Right ventricle myocardium superior (tissue), 1 donor: ENCODE results near the gene TOR1AIP2. TPM values are rescaled to one million over a fixed set of nuclear protein-coding genes. Genes with fewer than 3 reads are reported as not detected.
"Not testable (repeated sequence)": the region's sequence is repeated elsewhere in the genome, so short reads cannot be mapped to it uniquely, and the experiment has no call there.

Experiments used
- ATAC-seq: fragments of 200-7000 bp; cut with Tn5 transposase; one replicate; pipeline ENCODE4 v1.9.1; 2020; ENCODE audit warnings: mild to moderate bottlenecking; ENCODE audit not compliant: poor library complexity
- DNase-seq: peaks from one replicate; pipeline ENCODE4 v3.0.0-alpha.2; 2020
- intact Hi-C: fragments of 100-400 bp; cut with DNase I; formaldehyde crosslinking; loops from one replicate; pipeline ENCODE4 v1.11.2; 2022
- total RNA-seq: library from RNA; stranded (reverse); fragmentation: NEBNext Ultra II Directional; extraction: Animal tissue kit (Norgen Biotek cat#: 25700); gene quantifications from one replicate; pipeline ENCODE4 v1.2.1, GENCODE V29; 2021
- donor health status: DM: no; HTN: yes; CAD: no; lungs with severe emphysema.

TOR1AIP2 gene
- total RNA-seq, 1 donor from 2014 or later: 42.8 TPM

DNA sequence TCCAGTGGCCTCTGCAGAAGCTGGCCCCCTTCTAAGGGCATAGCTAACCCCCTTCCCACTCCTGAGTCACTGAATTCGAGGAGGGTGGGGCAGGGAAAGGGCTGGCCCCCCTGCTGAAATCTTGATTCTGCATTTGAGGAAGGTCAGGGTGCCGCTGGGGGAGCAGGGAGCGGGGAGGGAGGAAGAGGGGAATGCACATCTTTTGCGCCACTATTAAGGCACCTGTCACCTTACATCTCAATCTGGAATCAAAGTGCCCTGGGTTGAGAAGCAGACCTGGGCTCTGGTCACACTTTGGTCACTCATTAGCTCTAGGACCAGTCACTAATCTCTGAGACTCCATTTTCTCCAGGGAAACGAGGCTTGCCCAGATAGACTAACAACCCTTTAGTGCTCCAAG is 62.0 kb downstream of the TOR1AIP2 start:
- intact Hi-C loops: no loop called here
- no peak for DNase-seq

DNA sequence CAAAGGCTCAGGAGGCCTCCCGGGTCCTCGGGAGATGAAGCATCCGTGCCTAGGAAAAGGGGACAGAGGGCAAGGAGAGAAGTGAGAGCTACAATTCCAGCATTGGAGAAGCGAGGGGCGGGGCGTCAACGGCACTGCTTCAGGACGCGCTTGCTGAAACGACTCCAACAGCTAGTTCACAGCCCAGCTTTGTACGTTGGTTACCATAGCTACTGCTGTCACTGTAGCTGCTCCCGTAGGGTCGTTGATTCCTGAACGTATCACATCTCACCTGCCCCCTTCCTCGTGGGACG is 63.1 kb downstream of the TOR1AIP2 start:
- ATAC-seq: peak; percentile 58
- intact Hi-C loops: no loop called here
- DNase-seq: peak; percentile 82

More for the DNA sequence above, 62.0 kb downstream of the TOR1AIP2 start:
- ATAC-seq: no peak

DNA sequence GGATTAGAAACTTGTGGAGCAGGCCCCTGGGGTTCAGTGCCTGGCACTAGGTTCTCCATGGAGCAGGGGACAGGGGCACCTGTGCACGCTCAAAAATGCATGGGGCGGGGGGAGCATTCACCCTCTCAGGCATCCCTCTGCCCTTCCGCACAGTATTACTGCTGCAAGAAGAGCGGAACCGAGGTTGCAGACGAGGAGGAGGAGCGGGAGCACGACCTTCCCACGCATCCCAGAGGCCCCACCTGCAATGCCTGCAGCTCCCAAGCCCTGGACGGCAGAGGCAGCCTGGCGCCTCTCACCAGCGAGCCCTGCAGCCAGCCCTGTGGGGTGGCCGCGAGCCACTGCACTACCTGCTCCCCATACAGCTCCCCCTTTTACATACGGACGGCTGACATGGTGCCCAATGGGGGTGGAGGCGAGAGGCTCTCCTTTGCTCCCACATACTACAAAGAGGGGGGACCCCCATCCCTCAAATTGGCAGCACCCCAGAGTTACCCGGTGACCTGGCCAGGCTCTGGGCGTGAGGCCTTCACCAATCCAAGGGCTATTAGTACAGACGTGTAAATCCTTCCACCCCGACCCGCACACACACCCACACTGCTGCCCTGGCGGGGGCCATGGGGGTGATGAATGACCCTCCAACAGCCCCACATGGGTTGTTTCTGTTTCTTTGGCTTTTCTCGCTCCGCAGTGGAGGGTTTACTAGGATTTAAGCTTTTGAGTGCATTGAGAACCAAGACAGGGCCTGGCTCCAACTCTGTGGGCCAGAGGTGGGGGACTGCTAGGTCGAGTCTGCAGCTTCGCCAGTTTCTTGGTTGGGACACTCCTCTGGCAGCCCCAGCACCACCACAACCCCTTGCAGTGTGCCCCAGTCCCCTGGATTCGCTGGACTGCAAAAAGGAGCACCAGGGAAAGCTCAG is 63.7 kb downstream of the TOR1AIP2 start:
- no peak for DNase-seq
- intact Hi-C loops: no loop called here
- no peak for ATAC-seq

DNA sequence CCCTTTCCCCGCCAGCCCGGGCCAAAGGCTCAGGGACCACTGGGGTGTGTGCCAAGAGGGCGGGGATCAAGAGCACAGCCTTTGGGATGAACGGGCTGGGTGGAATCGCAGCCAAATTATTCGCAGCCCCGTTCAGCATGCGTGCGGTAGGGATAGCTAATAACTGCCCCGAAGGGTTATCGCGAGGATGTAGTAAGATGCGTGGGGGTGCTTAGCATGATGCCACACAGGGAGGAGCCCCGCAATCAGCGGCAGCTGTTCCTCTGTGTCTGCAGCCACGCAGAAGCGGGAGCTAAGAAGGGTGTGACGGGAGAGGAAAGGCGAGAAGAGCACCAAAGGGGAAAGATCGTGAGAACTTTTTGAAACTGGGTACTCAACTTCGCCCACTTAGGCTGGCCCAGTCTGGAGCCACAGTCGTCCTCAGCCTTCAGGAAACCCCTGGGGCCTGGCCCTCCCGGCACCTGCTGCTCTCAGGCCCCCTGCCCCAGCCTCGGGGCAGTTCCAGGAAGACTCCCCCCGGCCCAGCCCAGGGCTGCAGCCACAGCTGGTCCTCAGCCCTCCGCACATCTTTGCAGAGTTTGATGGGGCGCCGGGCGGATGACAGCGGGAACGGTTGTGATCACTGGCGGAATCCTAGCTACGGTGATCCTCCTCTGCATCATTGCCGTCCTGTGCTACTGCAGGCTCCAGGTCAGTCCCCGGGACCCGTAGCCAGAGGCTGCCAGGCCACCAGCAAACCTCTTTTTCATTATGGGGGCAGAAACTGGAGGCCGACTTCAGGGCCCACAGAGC is 64.9 kb downstream of the TOR1AIP2 start:
- intact Hi-C loops: no loop called here
- no peak for DNase-seq
- no peak for ATAC-seq

DNA sequence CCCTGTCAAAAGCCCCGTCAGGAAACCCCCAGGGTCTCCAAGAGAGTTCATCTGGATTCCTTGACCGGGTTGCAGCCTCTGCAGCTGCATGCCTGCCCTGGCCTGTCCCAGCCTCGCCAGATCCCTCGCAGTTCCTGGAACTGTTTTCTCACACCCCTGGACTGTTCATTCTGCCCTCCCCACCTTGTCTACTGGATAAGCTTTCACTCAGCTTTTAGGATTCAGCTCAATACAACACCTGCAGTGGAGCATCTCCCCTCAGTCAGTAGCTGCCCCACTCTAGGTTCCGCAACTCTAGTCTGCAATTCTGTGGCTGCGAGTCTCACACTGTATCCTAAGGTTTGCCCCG is 67.3 kb downstream of the TOR1AIP2 start:
- ATAC-seq: no peak
- intact Hi-C loops: no loop called here

DNA sequence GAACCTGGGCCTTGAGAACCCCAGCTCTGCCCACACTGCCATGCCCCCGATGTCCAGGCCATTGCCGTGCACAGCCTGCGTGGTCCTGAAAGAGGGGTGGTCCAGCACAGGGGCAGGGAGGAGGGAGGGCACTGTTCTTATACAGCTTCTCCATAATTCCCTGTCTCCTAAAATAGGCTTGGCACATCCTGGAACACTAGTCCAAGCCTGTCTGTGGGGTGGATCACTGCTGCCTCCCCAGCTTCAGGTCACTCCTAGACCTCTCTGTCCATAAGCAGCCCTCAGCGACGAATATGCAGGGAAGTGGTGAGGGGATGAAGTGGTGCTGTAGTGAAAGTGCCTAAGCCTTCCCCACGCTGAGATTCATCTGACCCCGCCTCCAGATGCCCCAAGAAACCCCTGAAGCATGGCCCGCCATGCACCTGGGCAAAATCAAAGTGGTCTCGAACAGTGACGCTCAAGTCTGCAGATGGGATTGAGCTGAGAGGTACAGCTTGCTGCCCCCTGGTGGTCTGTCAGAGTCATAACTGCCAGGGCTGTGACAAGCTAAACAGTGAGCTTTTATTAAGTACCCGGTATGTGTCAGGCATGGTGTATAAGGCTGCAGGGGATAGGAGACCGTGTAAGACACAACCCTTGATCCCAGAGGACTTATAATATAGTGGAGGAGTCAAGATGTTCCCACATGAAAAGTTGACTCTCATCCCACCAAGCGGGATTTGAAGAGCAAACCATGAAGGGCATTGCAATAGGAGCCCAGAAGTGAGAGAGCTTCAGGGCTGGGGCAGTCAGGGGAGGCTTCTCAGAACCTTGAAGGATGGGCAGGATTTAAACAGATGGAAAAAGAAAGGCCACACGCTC is 67.9 kb downstream of the TOR1AIP2 start:
- ATAC-seq (peak; percentile 70), DNase-seq (peak; percentile 59)
- intact Hi-C loops: loop anchor here (2.0 kb wide), 1 partner anchor 103 kb away; no protein-coding TSS in a partner anchor

More for the DNA sequence above, 67.3 kb downstream of the TOR1AIP2 start:
- no peak for DNase-seq

DNA sequence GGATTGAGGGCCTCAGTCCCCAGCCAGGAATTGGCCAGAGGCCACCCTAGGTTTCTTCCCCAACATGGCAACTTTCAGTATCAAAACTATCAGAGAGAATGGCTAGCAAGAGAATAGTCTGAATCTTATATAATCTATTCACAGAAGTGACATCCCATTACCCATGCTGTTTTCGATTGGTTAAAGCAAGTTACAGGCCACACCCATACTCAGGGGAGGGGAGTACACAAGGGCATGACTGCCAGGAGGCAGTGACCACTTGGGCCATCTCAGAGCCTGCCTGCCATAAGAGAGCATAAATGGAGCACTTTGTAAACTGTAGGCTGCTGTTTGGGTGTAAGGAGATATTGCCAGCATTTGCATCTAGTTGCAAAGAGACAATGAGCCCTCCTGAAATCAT is 69.1 kb downstream of the TOR1AIP2 start:
- intact Hi-C loops: loop anchor here (2.0 kb wide), 1 partner anchor 102 kb away; no protein-coding TSS in a partner anchor
- DNase-seq (no peak), ATAC-seq (no peak)

DNA sequence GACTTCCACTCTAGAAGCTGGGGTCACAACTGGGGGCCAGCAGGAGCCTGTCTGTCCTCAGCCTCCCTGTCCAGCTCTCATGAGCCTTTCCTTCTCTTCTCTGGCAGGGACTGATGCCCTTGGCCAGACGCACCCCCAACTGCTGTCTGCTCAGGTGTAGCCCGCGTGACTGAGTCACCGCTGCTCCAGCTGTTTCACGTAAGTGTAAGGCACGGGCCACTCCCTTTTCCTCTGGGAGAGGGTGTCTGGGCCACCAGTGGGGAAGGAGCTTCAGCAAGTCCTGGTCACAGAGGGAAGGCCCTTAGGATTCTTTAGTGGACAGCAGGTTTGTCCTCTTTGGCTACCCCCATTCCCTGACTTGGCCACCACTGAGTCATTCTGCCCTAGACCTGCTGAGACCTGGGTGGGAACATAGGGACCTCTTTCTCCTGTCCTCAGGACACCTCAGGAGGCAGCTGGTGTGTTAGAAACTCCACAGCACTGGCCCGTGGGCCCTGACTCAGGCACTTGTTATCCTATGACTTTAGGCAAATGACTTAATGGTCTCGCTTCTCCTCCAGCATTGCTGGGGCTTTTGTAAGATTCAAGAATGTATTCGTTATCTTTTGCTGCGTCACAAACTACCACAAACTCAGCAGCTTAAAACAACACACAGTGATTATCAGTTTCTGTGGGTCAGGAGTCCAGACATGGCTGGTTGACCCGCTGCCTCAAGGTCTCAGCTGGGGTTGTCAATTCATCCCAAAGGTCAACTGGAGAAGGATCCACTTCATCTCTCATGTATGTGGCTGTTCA is 69.7 kb downstream of the TOR1AIP2 start:
- ATAC-seq: no peak
- no peak for DNase-seq
- intact Hi-C loops: loop anchor here (2.0 kb wide), 1 partner anchor 101 kb away; no protein-coding TSS in a partner anchor

DNA sequence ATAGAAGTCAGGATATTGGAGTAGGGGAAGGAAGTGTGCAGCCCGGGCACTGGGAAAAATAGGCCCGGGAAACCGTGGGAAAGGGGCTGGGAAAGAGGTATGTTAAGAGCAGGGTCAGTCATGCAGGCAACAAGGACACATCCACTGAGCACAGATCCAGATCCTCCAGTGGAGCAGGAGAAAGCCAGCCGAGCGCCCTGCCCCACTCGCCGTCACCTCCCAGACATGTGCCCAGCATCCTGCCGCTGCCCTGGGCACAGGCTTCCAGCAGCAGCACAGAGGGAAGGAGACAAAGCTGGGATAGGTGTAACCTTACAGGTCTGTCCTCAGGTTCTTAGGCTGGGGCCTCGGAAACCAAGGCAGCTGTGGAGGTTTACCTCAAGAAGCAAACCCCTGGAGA is 70.3 kb downstream of the TOR1AIP2 start:
- ATAC-seq (no peak), DNase-seq (no peak)
- intact Hi-C loops: no loop called here

DNA sequence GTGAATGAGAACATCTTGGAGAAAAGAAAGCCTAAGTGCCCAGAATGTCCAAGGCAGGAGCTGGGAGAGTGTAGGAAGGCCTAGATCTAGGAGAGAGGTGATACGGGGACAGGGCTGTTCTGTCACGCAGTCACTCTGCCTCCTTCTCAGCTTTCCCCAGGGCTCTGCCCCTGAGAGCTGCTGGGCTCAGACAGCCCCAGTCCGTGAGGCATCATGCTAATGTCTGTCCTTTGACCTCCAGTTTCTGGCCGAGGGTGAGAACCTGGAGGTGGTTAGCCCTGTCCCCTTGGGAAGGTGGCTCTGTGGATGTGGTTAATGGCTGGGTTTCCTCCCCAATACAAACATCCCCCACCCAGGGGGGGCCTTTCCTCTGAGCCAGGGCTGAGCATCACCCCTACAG is 71.3 kb downstream of the TOR1AIP2 start:
- ATAC-seq (no peak), DNase-seq (no peak)
- intact Hi-C loops: no loop called here

DNA sequence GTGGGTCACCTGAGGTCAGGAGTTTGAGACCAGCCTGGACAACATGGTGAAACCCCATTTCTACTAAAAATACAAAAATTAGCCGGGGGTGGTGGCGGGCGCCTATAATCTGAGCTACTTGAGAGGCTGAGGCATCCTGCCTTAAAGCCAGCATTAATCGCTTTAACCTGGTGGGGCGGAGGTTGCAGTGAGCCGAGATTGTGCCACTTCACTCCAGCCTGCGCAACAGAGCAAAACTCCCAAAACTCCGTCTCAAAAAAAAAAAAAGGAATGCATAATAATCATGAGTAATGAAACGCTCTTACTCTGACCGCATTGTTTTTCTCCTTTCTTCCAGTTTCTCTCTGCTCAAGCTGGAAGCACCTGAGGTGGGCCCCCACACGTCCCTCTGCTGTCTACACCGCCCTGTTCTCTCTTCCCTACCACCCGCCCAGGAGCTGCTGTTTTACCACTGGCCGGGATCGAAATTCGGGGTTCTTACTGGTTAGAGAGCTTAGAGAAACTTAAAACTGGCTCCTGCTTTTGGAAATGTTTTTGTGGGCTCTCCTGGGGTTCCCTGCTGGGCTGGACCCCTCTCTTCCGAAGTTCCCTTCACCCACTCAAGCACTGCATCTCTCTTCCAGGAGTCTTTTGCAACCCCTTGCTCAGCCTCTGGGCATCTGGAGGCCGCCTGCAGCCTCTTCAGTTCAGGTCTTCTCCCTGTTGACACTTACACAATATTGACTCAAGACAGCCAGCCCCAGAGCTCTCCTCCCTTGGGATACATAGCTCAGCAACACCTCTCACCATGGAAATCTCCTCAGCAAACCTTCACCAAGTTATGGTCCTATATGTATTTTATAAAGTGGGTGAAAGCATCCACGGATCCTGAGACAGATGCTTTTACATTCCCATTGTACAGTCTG is 72.1 kb downstream of the TOR1AIP2 start:
- ATAC-seq (no peak), DNase-seq (no peak)
- intact Hi-C loops: no loop called here

DNA sequence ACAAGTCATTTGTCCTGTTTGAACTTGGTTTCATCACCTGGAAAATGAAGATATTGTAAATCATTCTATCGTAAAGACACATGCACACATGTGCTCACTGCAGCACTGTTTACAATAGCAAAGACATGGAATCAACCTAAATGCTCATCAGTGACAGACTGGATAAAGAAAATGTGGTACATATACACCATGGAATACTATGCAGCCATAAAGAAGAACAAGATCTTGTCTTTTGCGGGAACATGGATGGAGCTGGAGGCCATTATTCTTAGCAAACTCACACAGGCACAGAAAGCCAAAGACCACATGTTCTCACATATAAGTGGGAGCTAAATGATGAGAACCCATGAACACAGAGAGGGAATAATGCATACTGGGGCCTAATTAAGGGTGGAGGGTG is 73.2 kb downstream of the TOR1AIP2 start:
- intact Hi-C loops, ATAC-seq, DNase-seq: not testable (repeated sequence)

DNA sequence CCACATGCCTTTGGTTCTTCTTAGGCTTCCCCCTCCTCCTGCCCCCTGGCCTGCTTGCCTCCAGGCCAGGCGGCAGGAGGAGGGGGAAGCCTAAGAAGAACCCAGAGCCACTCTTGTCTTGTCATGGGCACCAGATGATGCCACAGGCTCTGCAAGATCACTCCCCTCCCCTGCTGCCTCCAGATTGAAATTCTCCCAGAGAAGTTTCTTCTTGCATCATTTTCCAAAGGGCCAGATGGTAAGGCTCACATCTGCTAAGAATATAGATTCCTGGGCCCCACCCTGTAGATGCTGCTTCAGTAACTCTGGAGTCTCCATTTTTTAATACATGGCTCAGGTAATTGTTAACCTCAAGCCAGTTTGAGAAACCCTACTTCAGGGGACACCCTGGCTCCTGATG is 73.7 kb downstream of the TOR1AIP2 start:
- DNase-seq (no peak), ATAC-seq (no peak)
- intact Hi-C loops: no loop called here

DNA sequence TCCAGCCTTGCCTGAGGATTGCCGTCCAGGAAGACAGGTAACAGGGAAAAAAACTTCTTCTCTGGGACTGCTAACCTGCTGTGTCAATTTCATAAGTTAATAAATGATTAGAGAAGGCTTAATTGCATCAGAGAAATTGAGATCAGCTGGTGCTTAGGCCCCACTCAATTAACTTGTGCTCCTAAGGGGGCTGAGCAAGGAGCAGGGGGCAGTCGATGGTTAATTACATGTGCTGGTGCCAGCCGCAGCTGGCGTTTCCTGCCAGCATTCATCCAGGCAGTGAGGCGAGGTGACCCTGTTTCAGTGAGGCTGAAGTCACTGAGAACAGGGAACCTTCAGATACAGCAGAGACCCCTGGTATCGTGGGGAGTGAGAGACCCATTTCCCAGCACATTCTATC is 74.5 kb downstream of the TOR1AIP2 start:
- intact Hi-C loops: no loop called here
- ATAC-seq (no peak), DNase-seq (no peak)

DNA sequence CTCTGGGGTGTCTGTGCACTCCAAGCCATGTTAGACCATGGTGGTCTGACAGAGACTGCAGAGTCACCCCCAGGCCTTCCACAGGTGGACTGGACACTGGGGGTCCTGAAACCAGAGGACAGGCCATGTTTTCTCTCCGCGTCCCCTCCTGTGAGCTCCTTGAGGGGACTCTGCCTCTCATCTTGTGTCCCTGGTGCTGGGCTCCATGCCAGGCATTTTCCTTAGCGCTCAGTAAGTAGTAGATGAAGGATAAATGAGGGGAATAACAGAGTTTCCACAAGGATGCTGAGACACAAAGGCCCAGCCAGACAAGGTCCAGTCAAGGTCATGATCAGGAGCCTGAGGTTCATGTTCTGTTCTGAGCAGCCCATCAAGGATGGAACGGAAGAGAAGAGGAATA is 77.1 kb downstream of the TOR1AIP2 start:
- no peak for DNase-seq
- intact Hi-C loops: no loop called here
- no peak for ATAC-seq

DNA sequence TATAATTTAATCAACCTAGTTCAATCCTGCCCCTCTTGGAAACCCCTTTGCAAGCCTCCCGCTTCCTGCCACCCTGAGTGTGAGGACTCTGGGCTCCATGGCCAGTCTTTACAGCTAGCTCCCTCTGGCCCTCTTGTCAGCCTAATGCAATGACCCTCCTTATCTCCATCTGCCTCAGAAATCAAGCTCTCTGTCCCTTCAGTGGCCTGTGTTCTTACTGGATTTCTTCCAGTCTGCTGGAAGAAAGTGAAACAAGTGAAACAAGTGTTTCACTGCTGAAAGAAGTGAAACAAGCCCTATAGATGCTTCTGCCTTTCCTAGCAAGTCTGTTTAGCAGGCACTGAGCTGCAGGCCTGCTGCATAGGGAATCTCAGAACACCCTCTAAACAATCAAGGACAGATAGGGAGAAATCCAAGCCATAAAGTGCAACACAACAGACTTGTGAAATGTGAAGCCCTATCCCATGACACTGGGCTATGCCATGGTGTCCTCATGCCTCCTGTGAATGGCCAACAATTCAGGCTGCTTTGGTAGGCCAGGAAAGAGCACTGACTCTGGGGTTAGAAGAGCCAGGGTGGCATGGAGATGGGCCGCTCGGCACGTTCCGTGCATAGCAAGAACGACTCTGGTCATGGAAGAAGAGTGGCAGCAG is 78.6 kb downstream of the TOR1AIP2 start:
- intact Hi-C loops: no loop called here
- ATAC-seq (peak; percentile 39), DNase-seq (no peak)
